Muscle layer of duodenum (tissue), 2 donors: ENCODE data around the gene SLC16A1.
"Not testable (repeated sequence)": the region's sequence is repeated elsewhere in the genome, so short reads cannot be mapped to it uniquely, and the experiment has no call there.

Experiments
- H3K27ac ChIP-seq: one replicate; pipeline ENCODE4 v1.7.0; 2013; ENCODE audit warnings: mild to moderate bottlenecking, low read length
- H3K27me3 ChIP-seq: one replicate; pipeline ENCODE4 v1.7.0; 2013; ENCODE audit warnings: low read depth, mild to moderate bottlenecking, control low read depth, low read length
- H3K36me3 ChIP-seq, 2 donors: one replicate each; pipeline ENCODE4 v1.7.0; 2013; ENCODE audit warnings: low read length in 2 of 2, control low read depth in 1 of 2, mild to moderate bottlenecking in 1 of 2; ENCODE audit not compliant: insufficient read depth in 2 of 2, control insufficient read depth in 1 of 2
- H3K4me1 ChIP-seq, 2 donors: one replicate each; pipeline ENCODE4 v1.7.0; 2013; ENCODE audit warnings: low read length in 2 of 2, mild to moderate bottlenecking in 2 of 2, control low read depth in 1 of 2, moderate library complexity in 1 of 2; ENCODE audit not compliant: insufficient read depth in 2 of 2, control insufficient read depth in 1 of 2
- H3K4me3 ChIP-seq, 2 donors: one replicate each; pipeline ENCODE4 v1.7.0; 2013; ENCODE audit warnings: low read length in 2 of 2, low read depth in 1 of 2, mild to moderate bottlenecking in 1 of 2
- H3K9me3 ChIP-seq, 2 donors: one replicate each; pipeline ENCODE4 v1.7.0; 2013; ENCODE audit warnings: low read length in 2 of 2, control low read depth in 1 of 2, mild to moderate bottlenecking in 1 of 2; ENCODE audit not compliant: control insufficient read depth in 1 of 2
- donor health status: healthy.

Gene SLC16A1, protein sequence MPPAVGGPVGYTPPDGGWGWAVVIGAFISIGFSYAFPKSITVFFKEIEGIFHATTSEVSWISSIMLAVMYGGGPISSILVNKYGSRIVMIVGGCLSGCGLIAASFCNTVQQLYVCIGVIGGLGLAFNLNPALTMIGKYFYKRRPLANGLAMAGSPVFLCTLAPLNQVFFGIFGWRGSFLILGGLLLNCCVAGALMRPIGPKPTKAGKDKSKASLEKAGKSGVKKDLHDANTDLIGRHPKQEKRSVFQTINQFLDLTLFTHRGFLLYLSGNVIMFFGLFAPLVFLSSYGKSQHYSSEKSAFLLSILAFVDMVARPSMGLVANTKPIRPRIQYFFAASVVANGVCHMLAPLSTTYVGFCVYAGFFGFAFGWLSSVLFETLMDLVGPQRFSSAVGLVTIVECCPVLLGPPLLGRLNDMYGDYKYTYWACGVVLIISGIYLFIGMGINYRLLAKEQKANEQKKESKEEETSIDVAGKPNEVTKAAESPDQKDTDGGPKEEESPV

DNA sequence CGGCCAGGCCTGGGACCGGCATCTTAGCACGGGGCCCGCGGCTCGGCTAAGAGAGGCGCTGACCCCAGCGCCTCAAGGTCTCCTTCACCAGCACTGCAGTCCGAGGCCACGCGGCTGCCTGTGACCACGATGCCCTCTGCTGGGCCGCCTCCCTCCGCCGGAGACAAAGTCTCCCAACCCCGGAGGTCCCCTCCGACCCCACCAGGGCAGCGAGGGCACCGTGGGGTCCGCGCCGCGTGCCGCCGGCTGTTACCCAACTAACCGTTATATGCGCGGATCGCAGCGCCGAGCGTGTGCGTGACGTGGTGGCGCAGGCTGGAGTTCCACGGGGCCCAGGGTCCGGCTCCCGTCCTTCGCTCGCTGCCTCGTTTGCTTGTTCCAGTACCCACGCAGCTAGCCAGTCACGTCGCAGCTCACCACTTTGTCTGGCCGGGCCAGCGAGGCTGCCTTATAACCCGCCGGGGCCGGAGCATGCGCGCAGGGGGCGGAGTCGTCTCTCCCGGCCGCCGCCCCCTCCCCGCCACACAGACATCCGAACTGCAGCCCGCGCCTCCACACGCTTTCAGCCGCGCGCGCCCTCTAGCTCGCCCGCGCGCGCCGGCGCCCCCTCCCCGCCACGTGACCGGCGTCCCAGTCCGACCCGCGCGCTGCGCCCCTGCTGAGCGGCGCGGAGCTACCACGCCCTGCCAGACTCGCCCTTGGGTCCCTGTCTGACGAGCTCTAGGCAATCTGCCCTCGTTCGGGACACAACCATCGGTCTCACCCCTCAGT is at the start of gene SLC16A1:
Gene SLC16A1 (minus strand): TSS at position 424 of the 771 bp plus-strand sequence. CDS start 26,888 bp downstream, outside the sequence.
- Histone ChIP-seq H3K4me3 (peak within 1 kb of the TSS; percentile 70 to 90), H3K4me1 (peaks cover 0 to 12% of the 10 kb centered on the region in 2 donors), H3K27me3 (no peaks in the 10 kb centered on the region), H3K36me3 (no peaks in the 10 kb centered on the region), H3K9me3 (no peaks in the 10 kb centered on the region), H3K27ac (peak within 1 kb of the TSS; percentile 90)

DNA sequence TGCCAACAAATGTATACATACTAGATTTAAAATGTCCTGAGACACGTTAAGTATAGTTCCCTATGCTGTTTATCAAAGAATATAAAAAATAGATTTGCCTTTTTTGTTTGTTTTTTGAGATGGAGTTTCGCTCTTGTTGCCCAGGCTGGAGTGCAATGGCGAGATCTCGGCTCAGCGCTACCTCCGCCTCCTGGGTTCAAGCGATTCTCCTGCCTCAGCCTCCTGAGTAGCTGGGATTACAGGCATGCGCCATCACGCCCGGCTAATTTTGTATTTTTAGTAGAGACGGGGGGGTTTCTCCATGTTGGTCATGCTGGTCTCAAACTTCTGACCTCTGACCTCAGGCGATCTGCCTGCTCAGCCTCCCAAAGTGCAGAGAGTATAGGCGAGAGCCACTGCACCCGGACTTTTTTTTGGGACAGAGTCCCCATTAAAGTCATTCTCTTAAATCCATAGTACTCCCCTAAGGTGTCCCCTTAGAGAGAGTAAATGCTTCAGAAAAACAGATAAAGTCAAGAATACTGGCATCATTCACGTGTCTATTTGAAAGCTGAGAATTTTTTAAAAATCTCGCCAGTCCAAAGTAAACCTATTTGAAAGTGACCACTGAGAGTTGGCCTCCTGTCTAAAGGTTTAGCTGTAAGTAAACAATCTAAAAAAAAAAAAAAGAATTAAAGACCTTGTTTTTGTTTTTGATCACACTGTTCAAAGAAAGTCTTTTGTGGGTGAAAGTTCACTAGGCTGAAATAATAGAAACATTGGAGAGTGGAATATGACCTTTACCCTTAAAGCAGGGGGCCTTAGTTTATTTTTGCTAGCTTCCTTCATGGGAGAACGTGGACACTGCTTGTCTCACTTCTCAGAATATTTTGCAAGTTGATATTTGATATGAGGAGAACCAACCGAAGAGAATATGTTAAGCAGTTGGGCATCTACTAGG is 48.0 kb upstream of the SLC16A1 start:
- Histone ChIP-seq H3K27ac (no peak overlapping the region), H3K4me3 (no peak overlapping the region)

GRCh38 chr1:113002297-113002696 is 46.3 kb upstream of the SLC16A1 start:
- Histone ChIP-seq H3K27me3 (no peaks in the 10 kb centered on the region), H3K9me3 (no peaks in the 10 kb centered on the region), H3K4me1 (peaks cover 10 to 25% of the 10 kb centered on the region in 2 donors), H3K27ac (no peak overlapping the region), H3K36me3 (no peaks in the 10 kb centered on the region), H3K4me3 (no peak overlapping the region)

More for the DNA sequence above, 48.0 kb upstream of the SLC16A1 start:
- H3K36me3 ChIP-seq = peaks cover 7 to 8% of the 10 kb centered on the region in 2 donors
- no peaks in the 10 kb centered on the region for H3K27me3 ChIP-seq
- H3K4me1 ChIP-seq = peaks cover 0 to 13% of the 10 kb centered on the region in 2 donors
- H3K9me3 ChIP-seq = no peaks in the 10 kb centered on the region

DNA sequence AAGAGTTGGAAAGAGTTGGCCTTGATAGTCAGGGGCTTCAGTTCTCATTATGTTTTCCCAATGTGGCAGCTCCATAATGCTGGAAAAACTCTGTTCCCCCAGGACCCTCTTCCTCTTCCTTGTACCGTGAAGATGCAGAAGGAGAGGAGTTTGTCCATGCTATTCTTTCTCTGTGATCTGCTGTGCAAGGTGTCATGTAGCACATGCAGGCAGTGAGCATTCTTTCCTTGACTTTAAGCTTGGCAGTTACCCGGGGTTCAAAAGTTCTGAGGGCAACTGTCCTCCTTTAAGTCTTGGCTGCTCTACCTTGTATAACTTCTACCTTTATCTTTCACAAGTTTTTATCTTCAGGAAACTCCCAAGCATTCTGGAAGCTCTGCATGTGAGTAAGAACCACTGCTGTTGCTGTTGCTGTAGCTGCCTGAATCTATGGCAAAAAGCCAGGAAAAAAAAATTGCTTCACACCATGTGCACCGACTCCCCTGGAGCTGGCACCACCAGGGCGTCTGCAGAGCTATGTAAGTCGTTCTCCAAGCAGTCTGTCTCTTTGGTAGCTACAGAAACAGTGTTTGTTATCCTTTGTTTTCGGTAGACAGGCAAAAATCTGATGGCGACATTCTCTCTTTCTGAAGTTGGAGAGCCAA is 42.7 kb upstream of the SLC16A1 start:
- Histone ChIP-seq H3K27me3 (no peaks in the 10 kb centered on the region), H3K4me3 (peak overlapping the region in 1 of 2 donors; percentile 27), H3K9me3 (no peaks in the 10 kb centered on the region), H3K36me3 (no peaks in the 10 kb centered on the region), H3K4me1 (peaks cover 10 to 25% of the 10 kb centered on the region in 2 donors), H3K27ac (peak overlapping the region; percentile 85)

DNA sequence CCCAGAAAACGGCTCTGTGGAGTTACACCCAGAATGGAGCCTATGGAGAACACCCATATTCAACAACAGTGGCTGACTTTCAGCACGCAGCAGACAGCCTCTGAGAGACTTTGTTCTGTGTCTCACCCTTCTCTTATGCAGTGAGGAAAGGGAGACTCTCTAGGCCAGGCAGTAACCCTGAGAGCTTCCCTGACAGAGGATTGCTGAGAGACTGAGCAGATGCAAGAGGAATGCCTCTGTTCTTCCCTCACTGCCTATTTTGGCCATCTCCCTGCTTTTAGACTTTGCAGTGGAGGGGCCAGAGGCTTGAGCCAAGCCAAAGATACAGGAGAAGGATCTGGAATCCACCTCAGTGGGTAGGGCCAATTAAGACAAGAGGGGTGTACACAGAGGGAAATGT is 41.8 kb upstream of the SLC16A1 start:
- Histone ChIP-seq H3K27ac (peak overlapping the region; percentile 85), H3K9me3 (no peaks in the 10 kb centered on the region), H3K36me3 (no peaks in the 10 kb centered on the region), H3K27me3 (no peaks in the 10 kb centered on the region), H3K4me3 (peak overlapping the region in 1 of 2 donors; percentile 27), H3K4me1 (peaks cover 10 to 25% of the 10 kb centered on the region in 2 donors)

GRCh38 chr1:112995890-112996289 is 39.9 kb upstream of the SLC16A1 start:
- Histone ChIP-seq H3K27ac (peak overlapping the region; percentile 67), H3K4me3 (no peak overlapping the region), H3K27me3 (no peaks in the 10 kb centered on the region), H3K4me1 (peaks cover 10 to 25% of the 10 kb centered on the region in 2 donors), H3K9me3 (no peaks in the 10 kb centered on the region), H3K36me3 (no peaks in the 10 kb centered on the region)

- H3K4me3 ChIP-seq, H3K36me3 ChIP-seq, H3K27me3 ChIP-seq, H3K9me3 ChIP-seq: not testable (repeated sequence)
- H3K4me1 ChIP-seq = peaks cover 10 to 19% of the 10 kb centered on the region in 2 donors
- H3K27ac ChIP-seq = peak overlapping the region; percentile 33
Measured at GRCh38 chr1:112995021-112995420, 39.0 kb upstream of the SLC16A1 start.

- Histone ChIP-seq H3K9me3 (no peaks in the 10 kb centered on the region), H3K27ac (no peak overlapping the region), H3K27me3 (no peaks in the 10 kb centered on the region), H3K4me1 (peaks cover 0 to 5% of the 10 kb centered on the region in 2 donors), H3K4me3 (no peak overlapping the region), H3K36me3 (no peaks in the 10 kb centered on the region)
Measured at GRCh38 chr1:112992780-112993179, 36.8 kb upstream of the SLC16A1 start.

DNA sequence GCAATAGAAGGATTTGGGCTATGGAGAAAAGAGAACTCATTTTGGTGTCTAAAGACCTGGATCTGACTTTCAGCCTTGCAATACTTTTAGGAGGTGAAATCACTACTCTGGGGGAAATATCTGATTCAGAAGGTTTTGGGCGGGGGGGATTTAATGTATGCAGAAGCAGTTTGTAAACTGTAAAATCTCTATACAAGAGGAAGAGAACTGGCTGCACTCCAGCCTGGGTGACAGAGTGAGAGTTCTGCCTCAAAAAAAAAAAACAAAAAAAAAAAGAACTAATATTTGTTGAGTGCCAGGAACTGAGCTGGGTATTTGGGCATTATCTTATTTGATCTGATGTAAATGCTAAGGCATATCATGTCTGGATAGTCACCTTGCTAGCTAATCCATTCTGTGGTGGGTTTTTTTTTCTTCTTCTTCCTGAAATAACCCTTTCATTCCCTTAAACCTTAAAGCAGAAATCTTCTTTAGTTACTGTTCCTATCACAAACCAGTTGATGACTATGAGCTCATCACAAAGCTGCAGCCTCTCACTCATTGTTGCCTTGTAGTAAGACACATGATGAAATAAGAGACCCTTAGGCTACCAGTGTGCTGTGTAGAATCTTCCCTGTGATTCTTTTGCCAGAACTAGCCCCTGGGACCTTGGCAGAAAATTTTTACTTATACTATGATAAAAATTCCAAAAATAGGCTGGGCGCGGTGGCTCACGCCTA is 35.6 kb upstream of the SLC16A1 start:
- H3K4me3 ChIP-seq = no peak overlapping the region
- H3K4me1 ChIP-seq = peaks cover 0 to 1% of the 10 kb centered on the region in 2 donors
- no peaks in the 10 kb centered on the region for H3K27me3 ChIP-seq
- H3K36me3 ChIP-seq = no peaks in the 10 kb centered on the region
- H3K27ac ChIP-seq = no peak overlapping the region
- H3K9me3 ChIP-seq = no peaks in the 10 kb centered on the region

- peaks cover 0 to 8% of the 10 kb centered on the region in 2 donors for H3K4me1 ChIP-seq
- no peaks in the 10 kb centered on the region for H3K27me3 ChIP-seq
- H3K36me3 ChIP-seq = no peaks in the 10 kb centered on the region
- no peaks in the 10 kb centered on the region for H3K9me3 ChIP-seq
- H3K4me3 ChIP-seq = no peak overlapping the region
- H3K27ac ChIP-seq = no peak overlapping the region
Measured at GRCh38 chr1:112990271-112990670, 34.3 kb upstream of the SLC16A1 start.
